IMR-90 (cell line): ENCODE results near the gene NKRF.

Experiments
- CEBPB ChIP-seq: IDR thresholded peaks from 2 replicates; pipeline ENCODE4 v1.6.1; 2012; ENCODE audit warnings: low read depth, low read length, improper control_type of control experiment
- CTCF ChIP-seq: conservative IDR thresholded peaks from 2 replicates; pipeline ENCODE4 v1.5.1; 2012; ENCODE audit warnings: mild to moderate bottlenecking, low read depth, low read length, improper control_type of control experiment
- MXI1 ChIP-seq: IDR thresholded peaks from 2 replicates; pipeline ENCODE4 v1.6.1; 2012; ENCODE audit warnings: low read depth, mild to moderate bottlenecking, low read length, moderate library complexity, borderline replicate concordance
- POLR2A ChIP-seq: IDR thresholded peaks from 2 replicates; pipeline ENCODE4 v1.6.1; 2012; ENCODE audit warnings: mild to moderate bottlenecking, low read depth, low read length
- SMC3 ChIP-seq: fragments of 150-350 bp; IDR thresholded peaks from 2 replicates; pipeline ENCODE4 v1.6.1; 2016; ENCODE audit warnings: low read depth, mild to moderate bottlenecking, antibody characterized with exemption, low read length, moderate library complexity
- TF ChIP-seq, protein P1 (sequence below): fragments of 150-350 bp; IDR thresholded peaks from 2 replicates; pipeline ENCODE4 v1.6.1; 2016; ENCODE audit warnings: low read depth, mild to moderate bottlenecking, low read length, moderate library complexity, borderline replicate concordance

- TF ChIP-seq CTCF (no peak), MXI1 (no peak), POLR2A (no peak), CEBPB (no peak), SMC3 (no peak)
- TF ChIP-seq, protein P1, sequence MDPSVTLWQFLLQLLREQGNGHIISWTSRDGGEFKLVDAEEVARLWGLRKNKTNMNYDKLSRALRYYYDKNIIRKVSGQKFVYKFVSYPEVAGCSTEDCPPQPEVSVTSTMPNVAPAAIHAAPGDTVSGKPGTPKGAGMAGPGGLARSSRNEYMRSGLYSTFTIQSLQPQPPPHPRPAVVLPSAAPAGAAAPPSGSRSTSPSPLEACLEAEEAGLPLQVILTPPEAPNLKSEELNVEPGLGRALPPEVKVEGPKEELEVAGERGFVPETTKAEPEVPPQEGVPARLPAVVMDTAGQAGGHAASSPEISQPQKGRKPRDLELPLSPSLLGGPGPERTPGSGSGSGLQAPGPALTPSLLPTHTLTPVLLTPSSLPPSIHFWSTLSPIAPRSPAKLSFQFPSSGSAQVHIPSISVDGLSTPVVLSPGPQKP = no peak
These were observed 41.6 kb upstream of the NKRF start for GRCh38 chrX:119647552-119648420.
